Gastrocnemius medialis (tissue), 4 donors: ENCODE measurements around the gene DCAF5. TPM values are rescaled to one million over a fixed set of nuclear protein-coding genes. Genes with fewer than 3 reads are reported as not detected.

Source experiments
- ATAC-seq, 2 donors: fragments of 150-250 bp; one replicate each; pipeline ENCODE4 v1.9.1; 2016
- DNase-seq, 2 donors: peaks; one replicate each; pipeline ENCODE4 v3.0.0-alpha.2; 2019
- H3K27ac ChIP-seq, 4 donors: fragments of 200-600 bp; sonication (generic); 1 replicate in 1 of 4; 2 replicates in 3 of 4; pipeline ENCODE4 v1.5.1; 2016 to 2018; ENCODE audit warnings: mild to moderate bottlenecking in 2 of 4, moderate library complexity in 1 of 4
- H3K27me3 ChIP-seq, 3 donors: fragments of 200-600 bp; sonication (generic) in 2 of 3; 1 replicate in 1 of 3; 2 replicates in 2 of 3; pipeline versions ENCODE4 v1.5.1 to v1.6.0; 2016 to 2019; ENCODE audit warnings: mild to moderate bottlenecking in 1 of 3, moderate library complexity in 1 of 3
- H3K36me3 ChIP-seq, 2 donors: fragments of 200-600 bp; sonication (generic) in 1 of 2; one replicate each; pipeline ENCODE4 v1.5.1; 2017 to 2018
- H3K4me1 ChIP-seq, 2 donors: fragments of 200-600 bp; sonication (generic) in 1 of 2; one replicate each; pipeline ENCODE4 v1.5.1; 2016 to 2017; ENCODE audit warnings: mild to moderate bottlenecking in 2 of 2
- H3K4me3 ChIP-seq, 4 donors: fragments of 200-600 bp; sonication (generic) in 3 of 4; 1 replicate in 1 of 4; 2 replicates in 3 of 4; pipeline ENCODE4 v1.5.1; 2016 to 2019; ENCODE audit warnings: mild to moderate bottlenecking in 2 of 4
- H3K9me3 ChIP-seq, 3 donors: fragments of 200-600 bp; sonication (generic) in 2 of 3; 1 replicate in 1 of 3; 2 replicates in 2 of 3; pipeline ENCODE4 v1.5.1; 2016 to 2019
- CTCF ChIP-seq, 5 experiments: fragments of 450-650 bp in 3 of 5; fragments of 200-600 bp in 2 of 5; sonication (generic) in 2 of 5; IDR thresholded peaks in 4 of 5; conservative IDR thresholded peaks in 1 of 5; 1 replicate in 4 of 5; 2 replicates in 1 of 5; pipeline ENCODE4 v1.5.1; 2016 to 2019; ENCODE audit warnings: antibody characterized with exemption in 5 of 5, mild to moderate bottlenecking in 3 of 5, moderate library complexity in 3 of 5
- POLR2A ChIP-seq, 2 donors: fragments of 450-650 bp; IDR thresholded peaks; one replicate each; pipeline ENCODE4 v1.6.1; 2017; ENCODE audit warnings: antibody characterized with exemption in 2 of 2, mild to moderate bottlenecking in 2 of 2, moderate library complexity in 2 of 2
- in situ Hi-C, 4 donors: fragments of 200-750 bp; cut with MboI; loops; one replicate each; pipeline versions ENCODE4 v1.15.0 to v1.8.0; 2017; ENCODE audit warnings: low sequenced_read_pairs in 4 of 4
- intact Hi-C: fragments of 100-400 bp; cut with DNase I; formaldehyde crosslinking; loops from one replicate; pipeline ENCODE4 v1.15.1; 2023; ENCODE audit warnings: low total_unique reads
- total RNA-seq, 4 donors: library from RNA; depleted of rRNA; stranded (reverse); fragments of >200 nt; gene quantifications; one replicate each; pipeline versions ENCODE4 v1.1.0 to v1.2.3, GENCODE V29; 2016

DCAF5 gene
- total RNA-seq, 4 donors from 2014 or later, result 45.9 to 96.6 (median 66.8) TPM

- Histone ChIP-seq H3K4me3 (no peak overlapping the region), H3K27ac (no peak overlapping the region), H3K9me3 (no peaks in the 10 kb centered on the region), H3K4me1 (peaks cover 44 to 54% of the 10 kb centered on the region in 2 donors), H3K27me3 (no peaks in the 10 kb centered on the region), H3K36me3 (no peaks in the 10 kb centered on the region)
- DNase-seq (no peak), ATAC-seq (no peak)
- no peak for TF ChIP-seq CTCF (IDR thresholded peaks at IDR 0.05 in 4 of 5, conservative IDR thresholded peaks at IDR 0.05 in 1 of 5)
- TF ChIP-seq POLR2A (IDR thresholded peaks at IDR 0.05), result no peak
- intact Hi-C loops, result no loop called here
- in situ Hi-C loops, result no loop called here
Observed at GRCh38 chr14:69139743-69140142, 13.2 kb downstream of the DCAF5 start.

GRCh38 chr14:69137843-69138535, 14.9 kb downstream of the DCAF5 start:
- intact Hi-C loops, result no loop called here
- peak; percentile 43 to 61 for ATAC-seq
- DNase-seq, result no peak
- H3K27ac ChIP-seq, result peak overlapping the region; percentile 35 to 62 (median 50)
- H3K4me1 ChIP-seq, result peaks cover 61 to 69% of the 10 kb centered on the region in 2 donors
- TF ChIP-seq POLR2A (IDR thresholded peaks at IDR 0.05) (no peak), CTCF (IDR thresholded peaks at IDR 0.05 in 4 of 5, conservative IDR thresholded peaks at IDR 0.05 in 1 of 5) (no peak)
- in situ Hi-C loops, result no loop called here
- no peak overlapping the region for H3K4me3 ChIP-seq
- no peaks in the 10 kb centered on the region for H3K36me3 ChIP-seq
- H3K27me3 ChIP-seq, result no peaks in the 10 kb centered on the region
- no peaks in the 10 kb centered on the region for H3K9me3 ChIP-seq

DNA sequence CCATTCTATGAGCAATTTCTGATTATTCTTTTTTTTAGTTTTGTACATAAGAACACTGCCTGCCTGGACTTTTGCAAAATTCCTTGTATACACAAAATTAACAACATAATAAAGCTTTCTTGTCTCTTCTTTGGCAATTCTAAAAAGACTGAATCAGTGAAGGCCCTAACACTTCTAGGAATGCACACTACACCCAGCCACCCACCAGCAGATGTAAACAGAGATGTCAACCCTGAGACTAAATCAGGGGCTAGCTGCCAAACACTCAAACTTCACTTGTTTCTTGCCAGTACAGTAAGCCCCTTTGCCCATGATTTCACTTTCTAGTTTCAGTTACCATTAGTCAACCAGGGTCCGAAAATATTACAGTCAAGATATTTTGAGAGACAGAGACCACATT, 15.5 kb downstream of the DCAF5 start:
- peak overlapping the region in 2 of 4 donors; percentile 16 to 62 for H3K27ac ChIP-seq

DNA sequence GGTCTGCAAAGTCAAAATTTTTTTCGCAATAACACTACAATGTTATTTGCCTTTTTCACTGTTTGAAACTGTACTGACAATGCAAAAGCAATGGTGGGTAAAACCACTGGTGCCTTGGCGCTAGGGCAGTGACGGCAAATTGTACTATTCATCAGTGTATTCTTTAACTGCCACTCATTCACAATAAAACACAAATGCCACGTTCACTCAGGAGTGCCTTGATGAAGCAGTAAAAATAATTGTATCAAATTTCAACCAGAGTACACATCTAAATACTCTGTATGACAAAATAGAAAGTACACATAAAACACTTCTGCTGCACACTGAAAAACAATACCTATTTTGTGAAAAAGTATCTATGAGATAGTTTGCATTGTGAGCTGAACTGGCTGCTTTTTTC, 17.8 kb downstream of the DCAF5 start:
- ATAC-seq, result peak; percentile 37 to 43
- Histone ChIP-seq H3K27ac (peak overlapping the region in 3 of 4 donors; percentile 2 to 42 (median 15)), H3K9me3 (no peaks in the 10 kb centered on the region), H3K27me3 (no peaks in the 10 kb centered on the region), H3K4me3 (no peak overlapping the region), H3K36me3 (no peaks in the 10 kb centered on the region), H3K4me1 (peaks cover 75 to 85% of the 10 kb centered on the region in 2 donors)
- in situ Hi-C loops, result no loop called here
- intact Hi-C loops, result no loop called here
- TF ChIP-seq CTCF (IDR thresholded peaks at IDR 0.05 in 4 of 5, conservative IDR thresholded peaks at IDR 0.05 in 1 of 5) (no peak), POLR2A (IDR thresholded peaks at IDR 0.05) (no peak)
- DNase-seq, result no peak

More for the DNA sequence above, 15.5 kb downstream of the DCAF5 start:
- Histone ChIP-seq H3K27me3 (no peaks in the 10 kb centered on the region), H3K4me1 (peaks cover 67 to 71% of the 10 kb centered on the region in 2 donors), H3K4me3 (no peak overlapping the region), H3K9me3 (no peaks in the 10 kb centered on the region), H3K36me3 (no peaks in the 10 kb centered on the region)
- in situ Hi-C loops (no loop called here), intact Hi-C loops (no loop called here)
- no peak for TF ChIP-seq CTCF (IDR thresholded peaks at IDR 0.05 in 4 of 5, conservative IDR thresholded peaks at IDR 0.05 in 1 of 5)
- no peak for TF ChIP-seq POLR2A (IDR thresholded peaks at IDR 0.05)
- ATAC-seq (no peak), DNase-seq (no peak)
